HG02938 (cell line): Measurements from ENCODE around the gene SERPINB6.
"Not testable (repeated sequence)": the region's sequence is repeated elsewhere in the genome, so short reads cannot be mapped to it uniquely, and the experiment has no call there.

ENCODE experiments used
- ATAC-seq: cut with Tn5 transposase; IDR thresholded peaks from one replicate; pipeline ENCODE4 v1.9.1; 2021; ENCODE audit warnings: mild to moderate bottlenecking, moderate library complexity; ENCODE audit not compliant: unreplicated experiment

Gene SERPINB6

DNA sequence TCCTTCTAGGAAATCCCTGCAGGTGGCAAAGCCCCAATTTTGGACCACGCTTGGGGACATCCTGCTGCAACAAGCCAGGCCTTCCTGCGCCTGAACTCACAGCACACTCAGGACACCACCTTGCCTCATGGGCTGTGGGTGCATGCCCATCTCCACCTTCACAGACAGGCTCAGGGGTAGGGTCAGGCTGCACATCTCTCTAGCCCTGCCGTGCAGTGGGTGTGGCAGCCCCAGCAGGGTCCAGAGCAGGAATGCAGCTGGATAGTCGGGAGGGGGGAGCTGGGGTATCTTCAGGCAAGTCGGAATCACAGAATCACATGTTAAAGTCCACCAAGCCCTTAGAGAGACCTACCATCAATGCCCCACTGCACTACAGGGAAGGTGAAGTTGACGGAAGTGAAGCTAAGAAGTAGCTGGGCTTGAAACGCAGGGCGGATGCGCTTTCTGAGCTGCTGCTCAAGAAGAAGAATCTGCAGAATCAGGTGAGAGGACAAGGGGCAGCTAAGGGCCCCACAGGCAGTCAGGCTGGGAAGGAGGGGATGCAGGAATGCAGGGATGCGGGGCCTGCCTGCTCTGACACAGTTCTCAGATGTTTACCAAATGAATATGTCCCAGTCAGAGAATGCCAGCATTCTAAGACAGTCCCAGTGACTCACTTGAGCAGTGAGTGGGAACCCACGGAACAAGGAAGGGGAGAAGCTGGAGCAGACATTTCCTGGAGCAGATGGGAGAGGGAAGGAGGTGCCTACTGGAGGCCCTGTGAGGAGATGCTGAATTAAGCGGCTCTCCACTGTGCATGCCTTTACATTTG lies 11.3 kb downstream of the SERPINB6 start:
- ATAC-seq: no peak

DNA sequence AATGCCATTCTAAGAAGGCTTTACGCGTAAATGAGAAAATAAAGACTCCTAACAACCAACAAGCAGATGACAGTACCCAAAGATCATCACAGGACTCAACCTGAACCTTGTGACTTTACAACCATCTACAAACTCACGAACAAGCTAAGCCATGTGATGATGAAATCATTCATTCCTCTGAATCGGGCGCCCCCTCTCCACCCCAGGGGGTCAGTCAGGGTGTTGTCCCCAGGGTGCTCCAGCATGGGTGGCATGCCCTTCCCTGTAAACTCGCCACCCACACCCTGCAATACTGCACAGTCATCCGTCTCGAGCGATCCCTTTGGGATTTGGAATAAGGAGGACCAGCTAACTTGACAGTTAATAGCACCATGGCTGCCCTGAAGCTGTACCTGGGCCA lies 12.6 kb downstream of the SERPINB6 start:
- no peak for ATAC-seq

DNA sequence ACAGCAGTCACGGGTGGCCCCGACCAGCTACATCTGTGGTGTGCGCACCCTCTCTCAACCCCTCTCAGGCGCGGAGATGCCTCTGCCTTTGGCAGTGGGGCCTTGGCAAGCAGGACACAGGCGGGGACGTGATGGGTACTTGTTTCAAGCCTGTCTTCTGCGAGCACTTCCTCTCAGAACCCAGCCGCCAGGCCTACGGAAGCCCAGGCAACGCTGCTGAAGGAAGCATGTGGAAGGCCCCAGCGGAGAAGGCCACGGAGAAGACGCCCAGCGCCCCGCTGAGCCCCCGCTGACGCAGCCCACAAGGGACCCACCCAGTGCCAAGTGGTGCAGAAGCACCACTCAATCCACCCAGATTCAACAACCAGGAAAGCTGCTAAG lies 13.0 kb downstream of the SERPINB6 start:
- no peak for ATAC-seq

DNA sequence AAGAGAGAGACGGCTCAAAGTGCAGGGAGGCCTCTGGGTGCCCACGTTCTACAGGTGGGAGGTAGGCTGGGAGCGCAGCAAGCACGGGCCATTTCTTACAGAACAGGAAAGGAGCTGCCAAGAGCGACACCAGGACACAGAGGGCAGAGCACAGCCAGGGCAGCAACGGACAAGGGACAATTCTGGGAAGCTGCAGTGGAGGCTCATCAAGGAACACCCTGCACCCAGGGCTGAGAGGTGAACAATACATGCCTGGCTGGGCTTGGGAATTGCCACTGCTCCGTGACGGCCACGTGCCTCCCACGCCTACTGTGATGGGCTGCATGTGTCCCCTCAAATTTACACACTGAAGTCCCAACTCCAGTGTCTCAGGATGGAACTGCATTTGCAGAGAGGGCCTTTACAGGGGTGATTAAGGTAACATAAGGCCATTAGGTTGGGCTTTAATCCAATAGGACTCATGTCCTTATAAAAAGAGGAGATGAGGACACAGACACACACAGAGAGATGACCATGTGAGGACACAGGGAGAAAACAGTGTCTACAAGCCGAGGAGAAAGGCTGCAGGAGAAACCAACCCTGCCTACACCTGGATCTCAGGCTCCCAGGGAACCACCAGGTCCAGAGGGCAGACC lies 13.6 kb downstream of the SERPINB6 start:
- no peak for ATAC-seq

DNA sequence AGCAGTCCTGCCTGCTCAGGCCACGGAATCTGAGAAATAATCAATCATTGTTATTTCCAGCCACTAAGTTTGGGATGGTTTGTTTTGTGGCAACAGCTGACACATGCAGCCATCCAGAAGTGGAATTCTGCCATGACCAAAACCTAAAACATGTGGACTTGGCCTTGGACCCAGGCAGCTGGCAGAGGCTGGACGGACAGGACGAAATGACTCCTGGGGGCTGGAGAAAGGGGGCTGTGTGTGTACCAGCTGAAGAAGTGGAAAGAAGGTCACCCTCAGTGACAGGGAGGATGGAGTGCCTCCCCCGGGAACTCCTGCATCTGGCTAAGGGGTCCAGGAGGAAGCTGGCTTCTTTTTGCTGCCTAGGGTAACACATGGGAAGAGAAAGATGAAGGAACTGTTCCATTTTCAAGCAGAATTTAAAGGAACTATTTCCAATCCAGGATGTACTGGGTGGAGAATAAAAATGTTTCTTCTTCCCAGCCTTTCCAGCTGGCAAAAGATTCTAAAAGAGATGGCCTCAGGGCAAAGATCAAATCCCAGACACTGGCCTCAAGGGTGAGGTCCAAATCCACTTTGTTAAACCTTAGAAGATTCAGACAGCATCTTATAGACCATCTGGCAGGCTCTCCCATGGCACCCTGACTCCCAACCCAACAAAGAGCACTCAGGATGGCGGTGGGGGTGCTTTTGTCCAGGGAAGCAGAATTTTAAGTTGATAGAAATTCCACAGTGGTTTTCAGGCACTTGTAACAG lies 14.3 kb downstream of the SERPINB6 start:
- ATAC-seq: no peak

DNA sequence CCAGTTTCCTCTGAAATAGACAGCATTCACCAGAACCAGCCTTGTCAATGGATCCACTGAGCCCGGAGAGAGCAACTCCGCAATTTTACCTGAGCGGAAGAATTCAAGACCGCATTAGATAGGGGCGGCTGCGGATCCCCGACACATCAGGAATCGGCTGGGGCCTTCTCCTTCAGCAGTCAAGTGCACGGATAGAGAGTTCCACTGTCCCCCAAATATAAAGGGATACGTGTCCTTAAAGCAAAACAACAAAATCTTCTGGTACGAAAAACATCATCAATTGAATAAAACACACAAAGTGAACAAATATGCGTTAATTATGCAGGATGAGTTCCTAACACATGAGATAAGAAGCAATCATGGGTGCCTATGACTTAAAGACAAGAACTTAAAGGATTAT lies 18.3 kb downstream of the SERPINB6 start:
- ATAC-seq: no peak

DNA sequence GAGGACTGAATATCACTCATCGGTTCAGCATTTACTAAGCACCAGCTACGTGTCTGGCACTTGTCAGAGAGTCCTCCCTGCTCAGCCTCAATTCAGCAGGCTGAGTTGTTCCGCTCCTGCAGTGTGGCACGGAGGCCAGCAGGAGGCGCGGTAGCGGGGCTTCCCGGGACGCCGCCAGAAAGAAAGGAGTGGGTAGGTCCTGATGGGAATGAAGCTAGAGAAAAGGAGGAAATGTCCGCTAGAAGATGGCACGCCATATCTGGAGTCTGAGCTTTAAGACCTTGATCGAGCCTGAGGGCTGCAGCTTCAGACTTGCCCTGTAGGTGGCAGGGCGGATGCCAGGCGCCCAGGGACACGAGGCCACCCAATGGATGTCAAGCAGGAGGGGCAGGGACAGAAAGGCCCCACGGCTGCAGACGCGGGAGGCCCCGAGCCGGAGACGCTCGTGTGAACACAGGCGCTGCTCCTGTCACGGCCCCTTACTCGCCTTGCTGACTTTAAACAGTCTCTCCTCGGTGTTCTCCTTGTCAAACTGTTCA lies 18.7 kb downstream of the SERPINB6 start:
- ATAC-seq: peak; percentile 67

DNA sequence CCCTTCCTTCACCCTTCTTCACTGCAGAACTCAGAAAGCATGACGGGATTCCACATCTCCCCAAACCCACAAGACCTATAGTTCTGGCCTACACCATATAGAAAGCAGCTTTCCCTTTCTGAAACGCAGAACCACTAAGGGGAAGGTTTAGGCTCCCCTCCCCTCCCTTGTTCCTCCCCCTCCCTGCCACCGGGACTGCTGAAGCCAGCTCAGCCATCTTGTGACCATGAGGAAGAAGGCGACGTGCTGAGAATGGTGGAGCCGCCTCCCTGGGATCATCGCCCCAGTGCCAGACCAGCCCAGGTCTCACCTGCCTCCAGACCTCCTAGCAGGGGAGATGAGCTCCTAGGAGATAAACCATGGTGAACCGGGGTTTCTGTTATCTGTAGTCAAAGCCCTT lies 19.6 kb downstream of the SERPINB6 start:
- ATAC-seq: no peak

DNA sequence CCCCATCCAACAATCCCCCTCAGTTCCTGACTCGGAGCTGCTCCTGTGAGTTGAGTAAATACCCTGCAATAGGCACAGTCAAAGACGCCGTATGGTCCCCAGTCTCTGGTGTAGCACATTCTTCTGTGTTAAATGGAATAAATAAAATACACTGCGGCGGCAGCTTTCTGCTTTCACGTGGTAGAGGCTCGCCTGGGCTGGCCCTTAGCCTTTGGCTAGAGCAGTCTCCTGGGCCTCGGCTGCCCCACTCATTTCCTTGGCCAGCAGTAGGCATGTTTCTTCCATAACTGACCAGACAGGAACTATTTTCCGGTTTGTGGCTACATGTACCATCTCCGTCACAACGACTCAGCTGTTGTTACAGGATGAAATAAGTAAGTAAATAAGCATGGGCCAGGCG lies 20.7 kb downstream of the SERPINB6 start:
- no peak for ATAC-seq

DNA sequence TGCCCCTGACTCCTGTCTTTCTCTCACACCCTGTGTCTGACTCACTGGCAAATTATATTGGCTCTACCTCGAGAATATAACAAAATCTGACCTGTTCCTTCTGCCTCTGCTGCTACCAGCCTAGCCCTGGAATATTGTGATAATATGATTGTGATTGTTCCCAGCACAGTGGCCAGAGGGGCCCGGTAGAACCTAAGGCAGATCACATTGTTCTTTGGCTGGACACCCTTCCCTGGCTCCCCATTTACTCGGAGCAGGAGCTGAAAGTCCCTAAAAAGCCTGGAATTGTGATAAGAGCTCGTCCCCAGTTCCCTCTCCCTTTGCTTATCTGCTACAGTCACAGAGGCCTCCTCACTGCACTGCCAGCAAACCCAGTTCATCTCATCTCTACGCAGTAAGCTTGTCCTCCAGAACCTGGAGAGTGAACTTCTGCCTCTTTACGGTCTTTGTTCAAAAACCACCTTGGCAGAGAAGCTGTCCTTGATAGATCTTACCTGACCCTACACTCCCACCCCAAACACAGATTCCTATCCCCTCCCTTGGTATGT lies 21.8 kb downstream of the SERPINB6 start:
- no peak for ATAC-seq

DNA sequence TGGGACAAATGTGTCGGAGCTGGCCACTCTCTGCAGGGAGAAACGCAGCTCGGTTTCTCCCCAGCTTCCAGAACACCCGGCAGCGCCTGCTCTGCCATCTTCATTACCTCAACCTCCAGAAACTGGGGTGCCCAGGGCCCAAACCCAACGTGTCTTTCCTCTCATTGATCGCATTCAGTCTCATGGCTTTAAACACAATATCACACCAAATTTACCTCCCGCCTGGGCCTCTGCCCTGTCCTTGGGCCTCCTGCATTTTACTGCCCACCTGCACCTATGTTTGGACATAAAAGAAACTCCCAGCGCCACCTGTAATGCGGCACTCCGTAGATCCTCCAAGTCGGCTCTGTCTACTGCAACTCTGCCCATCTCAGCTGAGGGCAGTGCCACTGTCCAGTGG lies 22.2 kb downstream of the SERPINB6 start:
- no peak for ATAC-seq

DNA sequence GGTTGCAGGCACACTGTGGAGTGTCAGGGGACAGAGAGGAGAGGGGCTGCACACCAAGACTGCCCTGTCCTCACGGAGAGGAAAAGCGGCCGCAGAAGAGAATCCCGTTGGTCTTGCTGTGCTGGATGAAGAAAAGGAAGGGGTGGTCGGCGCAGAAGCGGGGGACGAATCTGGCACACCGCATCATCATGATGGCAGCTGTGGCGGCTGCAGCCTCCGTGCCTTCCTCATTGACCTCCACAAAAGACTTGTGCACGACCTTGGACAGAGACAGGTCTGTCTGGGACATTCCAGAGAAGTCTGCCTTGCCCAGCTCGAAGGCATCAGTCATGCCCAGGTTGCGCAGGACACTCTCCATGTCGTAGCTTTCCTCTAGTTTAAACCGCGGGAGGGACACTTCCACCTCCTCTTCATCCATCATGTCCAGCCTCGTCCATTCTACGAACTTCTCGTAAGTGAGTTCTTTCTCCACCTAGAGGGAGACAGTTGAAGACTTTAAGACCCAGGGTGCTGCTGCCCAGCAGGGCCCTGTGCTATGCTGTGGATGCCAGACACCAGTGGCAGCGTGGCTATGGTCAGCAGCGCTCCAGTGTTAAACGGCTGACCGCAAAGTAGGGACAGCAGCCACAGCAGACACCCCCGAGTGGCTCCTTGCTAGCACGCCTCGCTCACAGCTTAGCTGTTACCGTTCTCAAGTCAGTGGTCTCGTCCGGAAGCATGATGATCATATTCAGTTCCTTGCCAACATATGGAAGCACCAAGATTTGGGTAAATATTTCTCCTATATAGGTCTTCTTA lies 22.9 kb downstream of the SERPINB6 start:
- ATAC-seq: no peak

DNA sequence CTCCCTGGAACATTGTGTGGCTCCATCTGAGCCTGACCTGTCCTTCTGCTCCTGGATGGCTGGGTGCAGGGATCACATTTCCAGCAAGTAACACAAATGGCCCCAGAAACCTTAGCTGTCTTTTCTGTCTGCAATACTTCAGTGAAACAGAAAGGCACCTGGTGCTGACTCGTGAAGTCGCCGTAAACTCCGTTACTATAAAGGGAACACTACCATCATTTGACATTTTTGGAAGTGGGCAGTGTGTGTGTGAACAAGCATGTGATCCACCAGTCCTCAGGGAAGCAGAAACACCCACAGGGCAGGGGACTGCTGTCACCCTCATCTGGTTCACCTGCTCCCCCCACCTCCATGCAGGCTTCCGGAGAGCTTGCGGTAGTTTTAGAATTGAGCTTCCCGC lies 23.9 kb downstream of the SERPINB6 start:
- ATAC-seq: no peak

DNA sequence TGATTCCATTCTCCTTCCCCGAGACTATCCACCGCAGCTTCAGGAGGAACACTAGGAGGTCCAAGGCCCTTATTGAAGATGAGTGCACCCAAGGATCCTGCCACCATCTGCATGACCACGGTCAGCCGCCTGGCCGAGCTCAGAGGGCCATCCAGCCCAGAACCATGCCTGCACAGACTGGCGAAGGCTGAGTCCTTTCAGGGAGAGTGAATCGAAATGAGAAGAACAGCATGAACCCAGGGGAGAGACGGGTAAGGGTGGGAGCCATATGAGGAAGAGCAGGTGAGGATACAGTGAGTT lies 26.3 kb downstream of the SERPINB6 start:
- ATAC-seq: no peak

DNA sequence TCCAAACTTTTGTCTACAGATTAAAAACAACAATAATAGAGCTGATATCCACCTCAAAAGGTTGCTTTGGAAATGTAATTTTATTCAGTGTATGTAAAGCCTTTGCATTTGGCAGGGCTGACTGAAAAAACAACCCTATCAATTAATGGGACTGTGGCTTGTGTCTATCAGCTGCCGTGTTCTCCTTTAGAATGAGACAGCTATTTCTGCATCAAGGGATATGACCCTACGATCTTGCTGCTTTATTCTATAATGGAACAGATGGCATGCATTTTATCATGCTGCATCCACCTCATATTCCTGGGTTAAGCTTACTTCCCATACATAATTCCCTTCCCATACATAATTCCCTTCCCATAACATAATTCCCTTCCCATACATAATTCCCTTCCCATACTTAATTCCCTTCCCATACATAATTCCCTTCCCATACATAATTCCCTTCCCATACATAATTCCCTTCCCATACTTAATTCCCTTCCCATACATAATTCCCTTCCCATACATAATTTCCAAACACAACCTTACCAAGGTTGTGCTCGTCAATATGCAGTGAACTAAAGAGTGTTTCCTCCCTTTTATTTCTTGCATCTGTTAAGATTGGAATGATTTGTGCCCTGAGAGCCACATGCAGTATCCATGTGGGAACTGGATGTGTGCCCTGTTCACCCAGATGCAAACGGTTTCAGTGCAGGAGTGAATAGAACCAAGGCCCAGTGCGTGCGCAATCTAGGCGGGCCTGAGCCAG lies 26.8 kb downstream of the SERPINB6 start:
- ATAC-seq: no peak

DNA sequence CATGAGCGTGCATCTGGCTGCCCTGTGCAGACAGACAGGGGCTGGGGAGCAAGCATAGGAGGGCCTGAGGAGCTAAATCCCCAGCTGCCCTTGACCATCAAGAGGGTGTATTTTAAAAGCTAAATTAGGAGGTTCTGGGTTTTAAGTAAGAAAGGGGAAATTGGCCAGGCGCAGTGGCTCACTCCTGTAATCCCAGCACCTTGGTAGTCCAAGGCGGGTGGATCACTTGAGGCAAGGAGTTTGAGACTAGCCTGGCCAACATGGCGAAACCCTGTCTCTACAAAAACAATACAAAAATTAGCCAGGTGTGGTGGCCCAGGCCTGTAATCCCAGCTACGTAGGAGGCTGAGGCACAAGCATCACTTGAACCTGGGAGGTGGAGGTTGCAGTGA lies 27.8 kb downstream of the SERPINB6 start:
- no peak for ATAC-seq

DNA sequence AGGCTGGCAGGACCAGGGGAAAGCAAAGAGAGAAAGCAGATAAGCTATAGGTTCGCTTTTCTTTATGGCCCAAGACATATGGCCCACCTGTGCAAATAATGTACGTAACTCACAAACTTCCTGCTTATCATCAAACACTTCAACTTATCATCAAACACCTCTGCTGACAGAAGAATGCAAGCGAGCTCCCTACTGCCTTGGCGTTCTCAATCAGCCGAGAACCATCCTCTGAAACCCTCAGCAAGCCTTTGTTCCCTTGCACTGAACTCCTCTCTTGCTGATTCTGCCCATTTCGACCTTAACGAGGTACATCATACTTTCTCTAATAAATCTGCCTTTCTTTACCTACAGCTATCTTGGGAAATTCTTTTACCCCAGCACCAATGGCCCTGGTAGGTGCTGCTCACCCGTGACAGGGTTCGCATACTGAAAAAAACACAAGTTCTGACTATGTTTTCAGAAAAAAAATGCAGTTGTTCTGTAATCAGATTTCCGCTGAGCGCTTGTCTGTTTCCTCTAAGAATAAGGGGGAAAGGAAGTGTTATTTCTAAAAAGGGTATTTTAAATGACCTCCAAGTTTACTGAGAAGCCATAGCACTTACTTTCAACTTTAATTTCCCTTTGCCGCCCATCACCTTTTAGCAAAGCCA lies 28.3 kb downstream of the SERPINB6 start:
- ATAC-seq: no peak

DNA sequence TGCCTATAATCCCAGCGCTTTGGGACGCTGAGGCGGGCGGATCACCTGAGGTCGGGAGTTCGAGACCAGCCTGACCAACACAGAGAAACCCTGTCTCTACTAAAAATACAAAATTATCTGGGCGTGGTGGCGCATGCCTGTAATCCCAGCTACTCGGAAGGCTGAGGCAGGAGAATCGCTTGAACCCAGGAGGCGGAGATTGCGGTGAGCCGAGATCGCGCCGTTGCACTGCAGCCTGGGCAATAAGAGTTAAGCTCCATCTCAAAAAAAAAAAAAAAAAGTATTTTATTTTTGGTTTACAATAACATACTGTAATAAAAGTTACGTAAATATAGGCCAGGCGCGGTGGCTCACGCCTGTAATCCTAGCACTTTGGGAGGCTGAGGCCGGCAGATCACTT lies 29.3 kb downstream of the SERPINB6 start:
- ATAC-seq: not testable (repeated sequence)

DNA sequence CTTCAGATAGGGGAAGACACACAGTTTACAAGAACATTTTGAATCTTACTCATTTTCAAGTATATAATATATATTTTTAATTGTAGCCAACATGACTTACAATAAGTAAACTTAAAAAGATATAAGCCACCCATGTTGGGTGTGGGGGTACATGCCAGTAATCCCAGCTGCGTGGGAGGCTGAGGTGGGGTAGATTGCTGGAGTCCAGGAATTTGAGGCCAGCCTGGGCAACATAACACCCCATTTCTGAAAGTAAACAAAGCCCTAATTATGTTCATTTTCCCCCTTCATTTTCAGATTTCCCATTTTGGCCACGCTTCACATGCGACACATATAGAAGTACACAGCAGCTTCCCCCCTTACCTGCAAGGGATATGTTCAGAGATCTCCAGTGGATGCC lies 30.5 kb downstream of the SERPINB6 start:
- ATAC-seq: no peak
